Urinary bladder (tissue), 4 donors: ENCODE data around the gene VSIG10. TPM values are rescaled to one million over a fixed set of nuclear protein-coding genes. Genes with fewer than 3 reads are reported as not detected.
"Not testable (repeated sequence)": the region's sequence is repeated elsewhere in the genome, so short reads cannot be mapped to it uniquely, and the experiment has no call there.

ENCODE experiments used
- DNase-seq: peaks from one replicate; pipeline ENCODE4 v3.0.0-alpha.2; 2015; ENCODE audit errors: extremely low spot score
- H3K27ac ChIP-seq: one replicate; pipeline ENCODE4 v1.5.1; 2013; ENCODE audit warnings: low read depth, mild to moderate bottlenecking, moderate library complexity
- H3K36me3 ChIP-seq: one replicate; pipeline ENCODE4 v1.6.1; 2013; ENCODE audit warnings: mild to moderate bottlenecking, moderate library complexity; ENCODE audit not compliant: insufficient read depth
- H3K4me1 ChIP-seq: one replicate; pipeline ENCODE4 v1.6.1; 2013; ENCODE audit warnings: mild to moderate bottlenecking, moderate library complexity; ENCODE audit not compliant: insufficient read depth
- H3K4me3 ChIP-seq: one replicate; pipeline ENCODE4 v1.5.1; 2013; ENCODE audit warnings: low read depth, low read length
- WGBS: extraction: QIAGEN DNeasy Blood & Tissue Kit; methylation state at CpG from one replicate; pipeline ENCODE4 v1.1.7; 2013; 5-methylcytosine and 5-hydroxymethylcytosine counted together
- polyA plus RNA-seq: library from polyadenylated mRNA; stranded (reverse); fragments of 200-250 nt; gene quantifications from one replicate; pipeline ENCODE4 v1.2.3, GENCODE V29; 2013
- total RNA-seq: library from RNA; depleted of rRNA; stranded (reverse); fragments of >200 nt; gene quantifications from one replicate; pipeline ENCODE4 v1.2.3, GENCODE V29; 2014
- donor health status: healthy with polysubstance abuse.
- donor health status: healthy.

The VSIG10 gene
- total and polyA plus RNA-seq, 2 donors: 17.8 to 25.6 TPM

GRCh38 chr12:118098911-118099671, 4.7 kb downstream of the VSIG10 start:
- no peak for DNase-seq
- Histone ChIP-seq H3K27ac (no peak overlapping the region), H3K4me1 (no peaks in the 10 kb centered on the region), H3K36me3 (no peaks in the 10 kb centered on the region), H3K4me3 (no peak overlapping the region)
- WGBS: 80% methylated on average over 12 of the region's 12 CpGs

- 87% methylated on average over 3 of the region's 3 CpGs for WGBS
- H3K27ac ChIP-seq: no peak overlapping the region
- H3K36me3 ChIP-seq: no peaks in the 10 kb centered on the region
- H3K4me3 ChIP-seq: no peak overlapping the region
- no peaks in the 10 kb centered on the region for H3K4me1 ChIP-seq
- no peak for DNase-seq
Observed at GRCh38 chr12:118098401-118098800, 5.4 kb downstream of the VSIG10 start.

DNA sequence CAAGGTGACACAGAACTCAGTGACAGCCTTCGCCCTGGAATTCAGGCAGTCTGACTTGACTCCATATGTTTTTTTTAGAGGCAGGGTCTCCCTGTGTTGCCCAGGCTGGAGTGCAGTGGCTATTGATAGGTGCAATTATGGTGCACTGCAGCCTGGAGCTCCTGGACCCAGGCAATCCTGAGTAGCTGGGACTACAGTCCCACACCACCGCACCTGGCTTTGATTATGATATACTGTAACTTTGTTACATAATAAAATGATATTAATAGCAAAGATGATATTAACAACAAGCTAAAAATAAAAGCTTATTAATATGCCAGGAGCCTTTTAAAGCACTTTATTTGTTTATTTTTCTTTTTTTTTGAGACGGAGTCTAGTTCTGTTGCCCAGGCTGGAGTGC, 9.8 kb downstream of the VSIG10 start:
- WGBS: 88% methylated on average over 3 of the region's 3 CpGs
- H3K4me1 ChIP-seq: no peaks in the 10 kb centered on the region
- H3K36me3 ChIP-seq: peaks cover 1% of the 10 kb centered on the region
- H3K4me3 ChIP-seq: no peak overlapping the region
- no peak for DNase-seq
- no peak overlapping the region for H3K27ac ChIP-seq

GRCh38 chr12:118089782-118090181, 14.0 kb downstream of the VSIG10 start:
- 87% methylated on average over 9 of the region's 9 CpGs for WGBS
- Histone ChIP-seq H3K36me3 (peaks cover 1% of the 10 kb centered on the region), H3K4me1 (no peaks in the 10 kb centered on the region), H3K27ac (no peak overlapping the region), H3K4me3 (no peak overlapping the region)
- no peak for DNase-seq

GRCh38 chr12:118082161-118082560, 21.6 kb downstream of the VSIG10 start:
- H3K36me3 ChIP-seq: no peaks in the 10 kb centered on the region
- no peak for DNase-seq
- H3K27ac ChIP-seq: no peak overlapping the region
- no peaks in the 10 kb centered on the region for H3K4me1 ChIP-seq
- H3K4me3 ChIP-seq: no peak overlapping the region
- WGBS: 89% methylated on average over 9 of the region's 9 CpGs

- H3K4me3 ChIP-seq, H3K4me1 ChIP-seq, DNase-seq, H3K36me3 ChIP-seq, H3K27ac ChIP-seq: not testable (repeated sequence)
- WGBS: 95% methylated on average over 9 of the region's 9 CpGs
Observed at GRCh38 chr12:118081521-118081920, 22.3 kb downstream of the VSIG10 start.

- DNase-seq: no peak
- Histone ChIP-seq H3K36me3 (no peaks in the 10 kb centered on the region), H3K4me3 (no peak overlapping the region), H3K27ac (no peak overlapping the region), H3K4me1 (no peaks in the 10 kb centered on the region)
- 80% methylated on average over 4 of the region's 4 CpGs for WGBS
Observed at GRCh38 chr12:118073768-118074167, 30.0 kb downstream of the VSIG10 start.

DNA sequence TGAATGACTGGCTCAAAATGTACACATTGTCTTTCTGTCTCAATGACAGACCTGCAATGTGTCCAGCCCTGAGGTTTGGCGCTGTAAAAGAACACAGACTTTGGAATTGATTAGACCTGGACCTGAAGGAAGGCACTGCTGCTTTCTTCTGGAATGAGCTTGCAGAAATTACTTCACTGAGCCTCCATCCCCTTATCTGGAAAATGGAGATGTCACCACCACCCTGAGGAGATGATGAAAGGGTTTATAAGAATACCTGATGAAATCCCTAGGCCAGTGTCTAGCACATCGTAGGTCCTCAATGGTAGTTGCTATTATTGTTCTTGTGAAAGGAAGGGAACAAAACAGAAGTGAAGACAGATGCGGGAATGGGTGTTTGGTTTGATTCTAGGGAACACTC, 33.2 kb downstream of the VSIG10 start:
- Histone ChIP-seq H3K36me3 (peaks cover 2% of the 10 kb centered on the region), H3K27ac (no peak overlapping the region), H3K4me1 (no peaks in the 10 kb centered on the region), H3K4me3 (no peak overlapping the region)
- DNase-seq: no peak
- 95% methylated on average over 3 of the region's 3 CpGs for WGBS

DNA sequence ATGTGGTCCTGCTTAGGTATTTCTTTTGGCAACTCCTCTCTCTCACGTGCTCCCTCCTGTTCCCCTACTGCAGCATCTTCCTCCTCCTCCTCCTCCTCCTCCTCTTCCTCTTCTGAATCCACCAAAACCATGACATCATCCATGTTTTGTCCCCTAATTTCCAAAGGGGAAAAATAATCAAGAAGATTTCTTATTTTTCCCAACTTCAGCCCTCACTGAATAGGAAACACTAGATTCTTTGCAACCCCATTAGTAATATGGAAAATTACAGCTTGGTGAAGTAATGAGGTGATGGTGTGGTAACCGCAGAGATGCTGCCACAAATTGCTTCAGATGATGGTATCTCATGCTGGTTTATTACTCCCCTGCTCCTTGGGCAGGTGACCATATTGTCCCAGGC, 35.4 kb downstream of the VSIG10 start:
- Histone ChIP-seq H3K27ac (no peak overlapping the region), H3K4me1 (no peaks in the 10 kb centered on the region), H3K4me3 (no peak overlapping the region), H3K36me3 (peaks cover 2% of the 10 kb centered on the region)
- no peak for DNase-seq
- WGBS: 88% methylated on average over 2 of the region's 2 CpGs

DNA sequence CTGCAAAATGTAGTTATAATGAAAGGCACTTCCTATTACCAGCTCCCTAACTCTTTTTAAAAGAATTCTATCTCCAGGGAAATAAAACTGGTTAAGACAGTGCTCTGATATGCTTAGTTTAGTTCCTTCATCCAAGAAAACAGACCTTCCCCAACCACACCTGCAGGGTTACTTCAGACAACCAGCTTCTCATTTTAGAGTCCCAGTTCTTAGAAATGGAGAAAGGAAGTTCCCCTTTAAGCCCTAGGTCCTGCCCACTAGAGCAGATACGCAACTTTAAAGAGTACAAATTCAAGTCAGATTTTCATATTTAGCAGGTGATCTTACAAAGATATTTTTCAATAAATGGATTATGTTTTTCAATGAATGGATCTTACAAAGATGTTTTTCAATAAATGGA, 38.4 kb downstream of the VSIG10 start:
- no peak for DNase-seq
- Histone ChIP-seq H3K27ac (no peak overlapping the region), H3K4me3 (no peak overlapping the region), H3K4me1 (no peaks in the 10 kb centered on the region), H3K36me3 (peaks cover 2% of the 10 kb centered on the region)
- whole genome bisulfite sequencing: 78% methylated on average over 1 of the region's 1 CpG

DNA sequence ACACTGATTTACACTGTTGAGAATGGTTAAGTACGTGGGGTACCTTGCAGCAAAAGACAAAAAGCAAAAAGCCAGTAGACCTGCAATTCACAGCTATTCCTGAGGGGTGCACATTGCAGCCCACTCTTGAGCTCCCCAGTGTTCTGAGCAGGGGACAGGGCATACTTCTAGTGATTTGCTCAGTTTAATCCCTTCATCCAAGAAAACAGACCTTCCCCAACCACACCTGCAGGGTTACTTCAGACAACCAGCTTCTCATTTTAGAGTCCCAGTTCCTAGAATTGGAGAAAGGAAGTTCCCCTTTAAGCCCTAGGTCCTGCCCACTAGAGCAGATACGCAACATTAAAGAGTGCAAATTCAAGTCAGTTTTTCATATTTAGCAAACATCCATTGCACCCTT, 39.2 kb downstream of the VSIG10 start:
- DNase-seq: no peak
- no peak overlapping the region for H3K27ac ChIP-seq
- 48% methylated on average over 2 of the region's 2 CpGs for WGBS
- no peak overlapping the region for H3K4me3 ChIP-seq
- no peaks in the 10 kb centered on the region for H3K4me1 ChIP-seq
- H3K36me3 ChIP-seq: peaks cover 2% of the 10 kb centered on the region

GRCh38 chr12:118063576-118064391, 40.0 kb downstream of the VSIG10 start:
- peaks cover 2% of the 10 kb centered on the region for H3K36me3 ChIP-seq
- H3K4me1 ChIP-seq: peaks cover 1% of the 10 kb centered on the region
- no peak overlapping the region for H3K27ac ChIP-seq
- no peak overlapping the region for H3K4me3 ChIP-seq
- no peak for DNase-seq
- 75% methylated on average over 4 of the region's 4 CpGs for WGBS

GRCh38 chr12:118061873-118062843, 41.7 kb downstream of the VSIG10 start:
- H3K4me1 ChIP-seq: peaks cover 1% of the 10 kb centered on the region
- WGBS: under 1% methylated on average over 44 of the region's 44 CpGs
- no peak for DNase-seq
- H3K27ac ChIP-seq: peak overlapping the region; percentile 99
- H3K36me3 ChIP-seq: peaks cover 2% of the 10 kb centered on the region
- H3K4me3 ChIP-seq: peak overlapping the region; percentile 98
